K562 (cell line): ENCODE measurements around the gene SNRPA. TPM values are rescaled to one million over a fixed set of nuclear protein-coding genes. Genes with fewer than 3 reads are reported as not detected.

Experiments
- ATF7 ChIP-seq: fragments of 450-650 bp; IDR thresholded peaks from 2 replicates; pipeline ENCODE4 v1.7.1; 2014; ENCODE audit warnings: mild to moderate bottlenecking, moderate library complexity
- BRD9 ChIP-seq: fragments of 450-650 bp; IDR thresholded peaks from 2 replicates; pipeline ENCODE4 v1.6.1; 2018; ENCODE audit warnings: low read depth; ENCODE audit not compliant: partially characterized antibody
- CBX2 ChIP-seq: fragments of 200-600 bp; sonication (generic); IDR thresholded peaks from one replicate; pipeline ENCODE4 v1.6.1; 2012; ENCODE audit warnings: mild to moderate bottlenecking, low read length, inconsistent platforms; ENCODE audit not compliant: insufficient read depth, poor library complexity, severe bottlenecking
- CCAR2 ChIP-seq: fragments of 200-400 bp; formaldehyde crosslinking; IDR thresholded peaks from 2 replicates; pipeline ENCODE4 v1.6.1; 2017; ENCODE audit warnings: mild to moderate bottlenecking, low read depth, low read length
- CREB1 ChIP-seq, 2 experiments: sonication (generic) in 1 of 2; formaldehyde crosslinking in 1 of 2; IDR thresholded peaks; 2 replicates each; pipeline versions ENCODE4 v1.6.1 to v1.8.0; 2012 to 2022; ENCODE audit warnings: inconsistent platforms in 1 of 2, mild to moderate bottlenecking in 1 of 2, missing genetic modification reagents in 1 of 2, moderate library complexity in 1 of 2
- E2F5 ChIP-seq: sonication (generic); formaldehyde crosslinking; IDR thresholded peaks from 2 replicates; pipeline ENCODE4 v1.8.0; 2022; ENCODE audit warnings: mild to moderate bottlenecking, missing genetic modification reagents
- E2F6 ChIP-seq, 2 experiments: IDR thresholded peaks; 2 replicates each; pipeline ENCODE4 v1.6.1; 2011; ENCODE audit warnings: borderline replicate concordance in 1 of 2, control low read depth in 1 of 2, low read depth in 1 of 2, low read length in 1 of 2, mild to moderate bottlenecking in 1 of 2, mixed read lengths in 1 of 2, moderate library complexity in 1 of 2; ENCODE audit not compliant: insufficient read depth in 1 of 2, insufficient read length in 1 of 2, poor library complexity in 1 of 2, severe bottlenecking in 1 of 2; ENCODE audit errors: extremely low read depth in 1 of 2
- ESRRA ChIP-seq: fragments of 450-650 bp; IDR thresholded peaks from 2 replicates; pipeline ENCODE4 v1.6.1; 2014; ENCODE audit warnings: low read depth, mild to moderate bottlenecking, moderate library complexity, borderline replicate concordance
- EZH2 ChIP-seq: IDR thresholded peaks from 2 replicates; pipeline ENCODE4 v1.6.1; 2012; ENCODE audit warnings: low read depth, mild to moderate bottlenecking, inconsistent platforms, low read length, borderline replicate concordance
- HES1 ChIP-seq: fragments of 450-650 bp; IDR thresholded peaks from 2 replicates; pipeline ENCODE4 v1.6.1; 2016; ENCODE audit warnings: low read depth, mild to moderate bottlenecking, moderate library complexity
- HIVEP1 ChIP-seq: fragments of 250-450 bp; sonication (Bioruptor Pico); IDR thresholded peaks from 2 replicates; pipeline ENCODE4 v1.4.0; 2020; ENCODE audit warnings: mild to moderate bottlenecking
- HNRNPLL ChIP-seq: fragments of 200-400 bp; formaldehyde crosslinking; IDR thresholded peaks from 2 replicates; pipeline ENCODE4 v1.6.1; 2017; ENCODE audit warnings: low read length, low read depth, mild to moderate bottlenecking; ENCODE audit not compliant: poor library complexity, severe bottlenecking
- JUNB ChIP-seq: fragments of 450-650 bp; formaldehyde crosslinking; conservative IDR thresholded peaks from 2 replicates; pipeline ENCODE4 v1.4.0; 2020; ENCODE audit warnings: mild to moderate bottlenecking
- KLF13 ChIP-seq: fragments of 450-650 bp; IDR thresholded peaks from 2 replicates; pipeline ENCODE4 v1.6.1; 2016; ENCODE audit warnings: missing genetic modification characterization, low read depth, mild to moderate bottlenecking, missing compliant biosample characterization, moderate library complexity, borderline replicate concordance
- MEF2D ChIP-seq: conservative IDR thresholded peaks from 2 replicates; pipeline ENCODE4 v1.6.1; 2016; ENCODE audit warnings: low read depth, missing genetic modification characterization, missing compliant biosample characterization
- MEIS2 ChIP-seq: fragments of 450-650 bp; IDR thresholded peaks from 2 replicates; pipeline ENCODE4 v1.6.1; 2014; ENCODE audit warnings: mild to moderate bottlenecking; ENCODE audit not compliant: partially characterized antibody
- MYNN ChIP-seq, 2 experiments: sonication (generic); formaldehyde crosslinking in 1 of 2; IDR thresholded peaks; 2 replicates each; pipeline versions ENCODE4 v1.5.0 to v1.6.1; 2016 to 2020; ENCODE audit warnings: antibody characterized with exemption in 1 of 2, missing genetic modification reagents in 1 of 2
- NFIC ChIP-seq: fragments of 450-650 bp; IDR thresholded peaks from 2 replicates; pipeline ENCODE4 v1.6.1; 2017; ENCODE audit warnings: mild to moderate bottlenecking, inconsistent platforms
- SMAD1 ChIP-seq: fragments of 150-350 bp; IDR thresholded peaks from 2 replicates; pipeline ENCODE4 v1.6.1; 2014; ENCODE audit warnings: low read length, low read depth; ENCODE audit not compliant: partially characterized antibody
- SMARCC2 ChIP-seq: fragments of 450-650 bp; IDR thresholded peaks from 2 replicates; pipeline ENCODE4 v1.6.1; 2017; ENCODE audit warnings: antibody characterized with exemption, moderate library complexity, mild to moderate bottlenecking, low read depth
- TEAD1 ChIP-seq, 2 experiments: fragments of 450-650 bp in 1 of 2; sonication (generic) in 1 of 2; formaldehyde crosslinking; IDR thresholded peaks; 2 replicates each; pipeline versions ENCODE4 v1.4.0 to v1.8.0; 2020 to 2022; ENCODE audit warnings: mild to moderate bottlenecking in 2 of 2, missing genetic modification reagents in 1 of 2
- TFAM ChIP-seq: fragments of 250-450 bp; sonication (Bioruptor Pico); conservative IDR thresholded peaks from 2 replicates; pipeline ENCODE4 v1.5.0; 2021; ENCODE audit warnings: mild to moderate bottlenecking, moderate library complexity
- USF2 ChIP-seq: sonication (generic); formaldehyde crosslinking; IDR thresholded peaks from 2 replicates; pipeline ENCODE4 v1.5.0; 2020; ENCODE audit warnings: missing genetic modification reagents
- ZNF444 ChIP-seq: fragments of 250-450 bp; sonication (Bioruptor Pico); IDR thresholded peaks from 2 replicates; pipeline ENCODE4 v1.4.0; 2020; ENCODE audit warnings: mild to moderate bottlenecking, moderate library complexity
- polyA plus RNA-seq, 8 experiments: library from polyadenylated mRNA; depleted of rRNA in 4 of 8; stranded (reverse) in 5 of 8; unstranded in 3 of 8; fragments of >200 nt; fragmentation: Nextera tagmentation in 2 of 8; fragmentation: Illumina TruSeq in 1 of 8; extraction: Ambion mirVana in 2 of 8; extraction: Trizol in 1 of 8; gene quantifications; 2 replicates each; pipeline versions ENCODE4 v1.2.1 to v1.2.3, GENCODE V29; 2011 to 2014; ENCODE audit warnings: inconsistent platforms in 1 of 8, missing spikeins in 1 of 8
- total RNA-seq, 7 experiments: library from RNA; depleted of rRNA in 6 of 7; stranded (reverse); fragments of >200 nt in 6 of 7; fragmentation: Illumina TruSeq in 2 of 7; extraction: Trizol in 2 of 7; gene quantifications; 2 replicates each; pipeline versions ENCODE4 v1.2.1 to v1.2.3, GENCODE V29; 2011 to 2021; ENCODE audit warnings: low replicate concordance in 1 of 7

The SNRPA gene
- total and polyA plus RNA-seq, 9 of the 15 experiments (the other 6 are each of a cell fraction or from before 2014, with no cell fraction given): 16.3 to 311 (median 193) TPM

- TF ChIP-seq CREB1 (IDR thresholded peaks at IDR 0.05) (peak; percentile 66), CREB1 (CRISPR knock-in tag; IDR thresholded peaks at IDR 0.05) (peak; percentile 38), BRD9 (peak; percentile 19), MYNN (IDR thresholded peaks at IDR 0.05) (no peak), MYNN (CRISPR knock-in tag; IDR thresholded peaks at IDR 0.05) (no peak), MEF2D (tag) (no peak), E2F6 (IDR thresholded peaks at IDR 0.05; ENCODE audit: borderline replicate concordance in 1 of 2, extremely low read depth in 1 of 2, insufficient read depth in 1 of 2, insufficient read length in 1 of 2, low read depth in 1 of 2, low read length in 1 of 2, poor library complexity in 1 of 2, severe bottlenecking in 1 of 2) (peak in 1 of 2 experiments; percentile 36), HIVEP1 (CRISPR knock-in tag) (no peak), CCAR2 (no peak), HES1 (0 out of 2 replicates have a peak, but pooled peaks have one; percentile 41), KLF13 (peak; percentile 82; the same call in 1 of the 2 replicates), MEIS2 (peak; percentile 95), ZNF444 (CRISPR knock-in tag) (no peak), SMARCC2 (no peak), USF2 (CRISPR knock-in tag) (peak; percentile 60), E2F5 (no peak), JUNB (CRISPR knock-in tag) (no peak), ATF7 (peak; percentile 85), EZH2 (no peak), NFIC (no peak), ESRRA (no peak), TFAM (no peak), TEAD1 (CRISPR knock-in tag; IDR thresholded peaks at IDR 0.05) (no peak), HNRNPLL (peak; percentile 62), CBX2 (no peak), SMAD1 (no peak)
Observed at GRCh38 chr19:40798683-40799557, 47.9 kb downstream of the SNRPA start, which contains the start of gene EGLN2 (continued).
